HG03280 (cell line): ENCODE measurements around the gene LRRC8A.
"Not testable (repeated sequence)": the region's sequence is repeated elsewhere in the genome, so short reads cannot be mapped to it uniquely, and the experiment has no call there.

Experiments used
- ATAC-seq: cut with Tn5 transposase; IDR thresholded peaks from one replicate; pipeline ENCODE4 v1.9.1; 2021; ENCODE audit warnings: mild to moderate bottlenecking, moderate library complexity; ENCODE audit not compliant: unreplicated experiment

LRRC8A gene

GRCh38 chr9:128881884-128882676 is at the start of gene LRRC8A, which contains the start of gene KYAT1:
Gene LRRC8A (plus strand): TSS chr9:128882133. CDS start chr9:128907165, 25,032 bp downstream.
Gene KYAT1 (minus strand): TSS chr9:128881950. CDS start chr9:128845405, 36,545 bp downstream.
- peak; percentile 90 for ATAC-seq

GRCh38 chr9:128833696-128834095 is 48.2 kb upstream of the LRRC8A start:
- ATAC-seq: no peak

GRCh38 chr9:128835246-128836210 is 46.4 kb upstream of the LRRC8A start:
- ATAC-seq: no peak

- ATAC-seq: no peak
Observed at GRCh38 chr9:128836509-128837145, 45.3 kb upstream of the LRRC8A start.

GRCh38 chr9:128838338-128838737 is 43.6 kb upstream of the LRRC8A start:
- ATAC-seq: no peak

- no peak for ATAC-seq
Observed at GRCh38 chr9:128840524-128840923, 41.4 kb upstream of the LRRC8A start.

GRCh38 chr9:128841694-128842492 is 40.0 kb upstream of the LRRC8A start:
- ATAC-seq: no peak

GRCh38 chr9:128843171-128843570 is 38.8 kb upstream of the LRRC8A start:
- not testable (repeated sequence) for ATAC-seq

GRCh38 chr9:128845186-128845931 is 36.6 kb upstream of the LRRC8A start:
- no peak for ATAC-seq

GRCh38 chr9:128846680-128847030 is 35.3 kb upstream of the LRRC8A start:
- ATAC-seq: no peak

GRCh38 chr9:128847803-128848202 is 34.1 kb upstream of the LRRC8A start:
- no peak for ATAC-seq

- not testable (repeated sequence) for ATAC-seq
Observed at GRCh38 chr9:128851024-128851423, 30.9 kb upstream of the LRRC8A start.

GRCh38 chr9:128851779-128852600 is 29.9 kb upstream of the LRRC8A start:
- not testable (repeated sequence) for ATAC-seq

- not testable (repeated sequence) for ATAC-seq
Observed at GRCh38 chr9:128852646-128853045, 29.3 kb upstream of the LRRC8A start.

- ATAC-seq: not testable (repeated sequence)
Observed at GRCh38 chr9:128854454-128854853, 27.5 kb upstream of the LRRC8A start.

GRCh38 chr9:128858476-128858875 is 23.5 kb upstream of the LRRC8A start:
- ATAC-seq: not testable (repeated sequence)

- no peak for ATAC-seq
Observed at GRCh38 chr9:128860937-128861336, 21.0 kb upstream of the LRRC8A start.

- no peak for ATAC-seq
Observed at GRCh38 chr9:128861501-128861900, 20.4 kb upstream of the LRRC8A start.

GRCh38 chr9:128862401-128862851 is 19.5 kb upstream of the LRRC8A start:
- no peak for ATAC-seq
